K562 (cell line): Measurements from ENCODE around the gene NUDT12. TPM values are rescaled to one million over a fixed set of nuclear protein-coding genes. Genes with fewer than 3 reads are reported as not detected.
A peak's percentile ranks its signal among the peaks of the same experiment; 100 is the strongest.

Experiments used
- ATAC-seq: fragments of 200-7000 bp; cut with Tn5 transposase; 3 replicates; pipeline ENCODE4 v1.9.1; 2020; ENCODE audit warnings: moderate library complexity
- BruUV-seq: library from RNA; stranded (reverse); fragments of 400-500 nt; replicated peaks from 2 replicates; lab custom pipeline; 2021; lab: Mats Ljungman, UMichigan
- CTCF ChIA-PET: fragments of 300-600 bp; formaldehyde crosslinking; extraction: SDS; loops from one replicate; lab custom pipeline; 2021; ENCODE audit warnings: low intra/inter-chr PET ratio; lab: Yijun Ruan, JAX
- POLR2A ChIA-PET: fragments of 300-600, 350-650 bp; sonication (Branson Sonifier 250); formaldehyde crosslinking; extraction: SDS; loops from one replicate; lab custom pipeline; 2021; ENCODE audit warnings: antibody characterized with exemption, inconsistent platforms; lab: Yijun Ruan, JAX
- DNase-seq, 4 experiments: peaks; one replicate each; pipeline versions ENCODE4 v3.0.0 to v3.0.0-alpha.2; 2011 to 2018; ENCODE audit warnings: low spot score in 3 of 4, mixed read lengths in 3 of 4; ENCODE audit errors: extremely low read depth in 1 of 4
- FAIRE-seq: peaks from 2 replicates; lab custom pipeline; 2011; peaks lifted over from hg19 to GRCh38; lab: Jason Lieb, UNC
- H2AFZ ChIP-seq: 2 replicates; pipeline ENCODE4 v1.6.0; 2011; ENCODE audit warnings: low read depth, low read length, control low read depth, inconsistent platforms
- H3K27ac ChIP-seq: fragments of 200-600 bp; 3 replicates; pipeline ENCODE4 v1.8.0; 2011; ENCODE audit warnings: low read depth, mild to moderate bottlenecking, control low read depth, inconsistent platforms, low read length, moderate library complexity, mixed read lengths; ENCODE audit errors: extremely low read depth
- H3K27me3 ChIP-seq, 2 experiments: fragments of 300-600 bp in 1 of 2; 2 replicates in 1 of 2; 3 replicates in 1 of 2; pipeline versions ENCODE4 v1.6.0 to v1.8.0; 2011; ENCODE audit warnings: inconsistent platforms in 2 of 2, low read length in 2 of 2, mild to moderate bottlenecking in 1 of 2, mixed read lengths in 1 of 2, moderate library complexity in 1 of 2; ENCODE audit not compliant: control insufficient read depth in 2 of 2, insufficient read depth in 2 of 2
- H3K36me3 ChIP-seq: fragments of 300-600 bp; 3 replicates; pipeline ENCODE4 v1.8.0; 2011; ENCODE audit warnings: mild to moderate bottlenecking, low read length, inconsistent platforms; ENCODE audit not compliant: control insufficient read depth, insufficient read depth
- H3K4me1 ChIP-seq, 2 experiments: fragments of 200-600 bp in 1 of 2; replicated peaks in 1 of 2; 2 replicates in 1 of 2; 3 replicates in 1 of 2; pipeline versions ENCODE4 v1.5.1 to v1.8.0; 2011; ENCODE audit warnings: inconsistent platforms in 2 of 2, low read length in 2 of 2, mild to moderate bottlenecking in 1 of 2, mixed read lengths in 1 of 2, moderate library complexity in 1 of 2; ENCODE audit not compliant: control insufficient read depth in 2 of 2, insufficient read depth in 2 of 2
- H3K4me2 ChIP-seq: 2 replicates; pipeline ENCODE4 v1.6.1; 2011; ENCODE audit warnings: low read length, control low read depth, inconsistent platforms, mixed read lengths; ENCODE audit not compliant: insufficient read depth
- H3K4me3 ChIP-seq: fragments of 200-600 bp; sonication (generic), shearing (Covaris generic); 2 replicates; pipeline ENCODE4 v1.5.1; 2016; ENCODE audit warnings: control low read depth, inconsistent platforms
- H3K79me2 ChIP-seq: fragments of 200-600 bp; 3 replicates; pipeline ENCODE4 v1.8.0; 2011; ENCODE audit warnings: low read length, inconsistent platforms; ENCODE audit not compliant: control insufficient read depth, insufficient read depth
- H3K9ac ChIP-seq, 2 experiments: 2 replicates each; pipeline versions ENCODE4 v1.6.0 to v1.6.1; 2011; ENCODE audit warnings: low read depth in 2 of 2, low read length in 2 of 2, control low read depth in 1 of 2, inconsistent platforms in 1 of 2, mild to moderate bottlenecking in 1 of 2, mixed read lengths in 1 of 2; ENCODE audit not compliant: insufficient read depth in 1 of 2
- H3K9me1 ChIP-seq: one replicate; pipeline ENCODE4 v1.6.0; 2011; ENCODE audit warnings: inconsistent platforms, mild to moderate bottlenecking, low read length, moderate library complexity; ENCODE audit not compliant: control insufficient read depth, insufficient read depth
- H3K9me3 ChIP-seq: replicated peaks from 2 replicates; pipeline ENCODE4 v1.5.1; 2011; ENCODE audit warnings: low read depth, low read length, inconsistent platforms; ENCODE audit not compliant: control insufficient read depth, insufficient read depth
- H4K20me1 ChIP-seq: replicated peaks from 2 replicates; pipeline ENCODE4 v1.6.1; 2011; ENCODE audit warnings: low read length, inconsistent platforms, mixed read lengths; ENCODE audit not compliant: control insufficient read depth, insufficient read depth
- ATF1 ChIP-seq, 2 experiments: fragments of 450-650 bp in 1 of 2; IDR thresholded peaks; 2 replicates each; pipeline ENCODE4 v1.6.1; 2016; ENCODE audit warnings: missing compliant biosample characterization in 1 of 2, missing genetic modification characterization in 1 of 2
- ATF6 ChIP-seq: sonication (generic); formaldehyde crosslinking; IDR thresholded peaks from 2 replicates; pipeline ENCODE4 v1.4.0; 2020; ENCODE audit warnings: mild to moderate bottlenecking, missing genetic modification reagents
- CREM ChIP-seq: IDR thresholded peaks from 2 replicates; pipeline ENCODE4 v1.6.1; 2014; ENCODE audit warnings: antibody characterized with exemption, low read depth
- CSDE1 ChIP-seq, 2 experiments: fragments of 450-650 bp; IDR thresholded peaks; 2 replicates each; pipeline ENCODE4 v1.6.1; 2016; ENCODE audit warnings: mild to moderate bottlenecking in 1 of 2
- CTCF ChIP-seq, 3 experiments: IDR thresholded peaks in 2 of 3; conservative IDR thresholded peaks in 1 of 3; 2 replicates each; pipeline ENCODE4 v1.5.1; 2011 to 2012; ENCODE audit warnings: low read length in 3 of 3, mild to moderate bottlenecking in 3 of 3, control low read depth in 2 of 3, improper control_type of control experiment in 1 of 3, inconsistent platforms in 1 of 3, low read depth in 1 of 3, mixed read lengths in 1 of 3, moderate library complexity in 1 of 3; ENCODE audit not compliant: insufficient read depth in 2 of 3
- DNMT1 ChIP-seq: fragments of 450-650 bp; IDR thresholded peaks from 2 replicates; pipeline ENCODE4 v1.6.1; 2016; ENCODE audit warnings: antibody characterized with exemption, mild to moderate bottlenecking
- GTF2A2 ChIP-seq: IDR thresholded peaks from 2 replicates; pipeline ENCODE4 v1.6.1; 2016; ENCODE audit warnings: mild to moderate bottlenecking, missing genetic modification characterization, missing compliant biosample characterization
- NCOA4 ChIP-seq: fragments of 450-650 bp; IDR thresholded peaks from 2 replicates; pipeline ENCODE4 v1.6.1; 2018; ENCODE audit warnings: mild to moderate bottlenecking; ENCODE audit not compliant: partially characterized antibody
- NFE2 ChIP-seq: IDR thresholded peaks from 2 replicates; pipeline ENCODE4 v1.6.1; 2014; ENCODE audit warnings: antibody characterized with exemption, low read depth
- RREB1 ChIP-seq: fragments of 250-450 bp; sonication (Bioruptor Pico); IDR thresholded peaks from 2 replicates; pipeline ENCODE4 v1.4.0; 2020
- TCF3 ChIP-seq: sonication (generic); formaldehyde crosslinking; IDR thresholded peaks from 2 replicates; pipeline ENCODE4 v1.4.0; 2020; ENCODE audit warnings: mild to moderate bottlenecking, missing genetic modification reagents
- ZNF184 ChIP-seq: sonication (generic); formaldehyde crosslinking; IDR thresholded peaks from 2 replicates; pipeline ENCODE4 v1.5.0; 2020; ENCODE audit warnings: missing genetic modification reagents
- WGBS: fragments of 100-300 bp; shearing (Covaris generic); methylation state at CpG from one replicate; pipeline ENCODE4 v1.1.6; 2016; ENCODE audit warnings: low coverage, mixed read lengths; ENCODE audit not compliant: insufficient coverage; ENCODE audit errors: missing lambda C conversion rate; 5-methylcytosine and 5-hydroxymethylcytosine counted together
- in situ Hi-C: fragments of 300-500 bp; cut with MboI; formaldehyde crosslinking; loops from 4 replicates; pipeline ENCODE4 v1.15.0; 2018; ENCODE audit warnings: inconsistent platforms, mixed read lengths
- intact Hi-C: fragments of 100-400 bp; cut with micrococcal nuclease; formaldehyde crosslinking; loops from 2 replicates; pipeline ENCODE4 v1.14.2; 2022
- polyA plus RNA-seq, 8 experiments: library from polyadenylated mRNA; depleted of rRNA in 4 of 8; stranded (reverse) in 5 of 8; unstranded in 3 of 8; fragments of >200 nt; fragmentation: Nextera tagmentation in 2 of 8; fragmentation: Illumina TruSeq in 1 of 8; extraction: Ambion mirVana in 2 of 8; extraction: Trizol in 1 of 8; gene quantifications; 2 replicates each; pipeline versions ENCODE4 v1.2.1 to v1.2.3, GENCODE V29; 2011 to 2014; ENCODE audit warnings: inconsistent platforms in 1 of 8, missing spikeins in 1 of 8
- total RNA-seq, 7 experiments: library from RNA; depleted of rRNA in 6 of 7; stranded (reverse); fragments of >200 nt in 6 of 7; fragmentation: Illumina TruSeq in 2 of 7; extraction: Trizol in 2 of 7; gene quantifications; 2 replicates each; pipeline versions ENCODE4 v1.2.1 to v1.2.3, GENCODE V29; 2011 to 2021; ENCODE audit warnings: low replicate concordance in 1 of 7

NUDT12 gene
- total and polyA plus RNA-seq, 9 of the 15 experiments (the other 6 are each of a cell fraction or from before 2014, with no cell fraction given): 10.9 to 27.2 (median 18.5) TPM

GRCh38 chr5:103582364-103582763 lies 19.8 kb upstream of the NUDT12 start (continued):
- no peak for TF ChIP-seq ZNF184
- no peak for TF ChIP-seq GTF2A2
- TF ChIP-seq ATF1 (CRISPR knock-in tag; IDR thresholded peaks at IDR 0.05): no peak
- TF ChIP-seq ATF1 (tag; IDR thresholded peaks at IDR 0.05): 0 out of 2 replicates have a peak, but pooled peaks have one; percentile 17
- TF ChIP-seq TCF3 (CRISPR knock-in tag): no peak
- 0 out of 2 replicates have a peak, but pooled peaks have one; percentile 24 for TF ChIP-seq CREM
- TF ChIP-seq CTCF (IDR thresholded peaks at IDR 0.05 in 2 of 3, conservative IDR thresholded peaks at IDR 0.05 in 1 of 3; ENCODE audit: insufficient read depth in 2 of 3, low read depth in 1 of 3, low read length in 3 of 3): peak; percentile 33 to 71 (median 56); a peak in 4 of 6 replicates
- TF ChIP-seq CSDE1 (IDR thresholded peaks at IDR 0.05): no peak

- Histone ChIP-seq H4K20me1 (no peaks in the 10 kb centered on the region), H3K9me1 (no peaks in the 10 kb centered on the region), H3K4me1 (no peaks in the 10 kb centered on the region), H2AFZ (no peak overlapping the region), H3K79me2 (no peaks in the 10 kb centered on the region), H3K9ac (no peak overlapping the region), H3K4me3 (no peak overlapping the region), H3K9me3 (no peaks in the 10 kb centered on the region), H3K27ac (no peak overlapping the region), H3K4me2 (no peak overlapping the region), H3K36me3 (no peaks in the 10 kb centered on the region), H3K27me3 (peaks cover 8 to 20% of the 10 kb centered on the region in 2 experiments; a peak in 4 of 5 replicates)
- WGBS: 0% methylated on average over 3 of the region's 3 CpGs
- no TSS peak for BruUV-seq
- in situ Hi-C loops: no loop called here
- no peak for FAIRE-seq
- DNase-seq: no peak
- ChIA-PET CTCF (no interaction called here), POLR2A (no interaction called here)
- intact Hi-C loops: no loop called here
- TF ChIP-seq NCOA4: no peak
- TF ChIP-seq RREB1 (CRISPR knock-in tag): no peak
- TF ChIP-seq ATF6 (CRISPR knock-in tag): no peak
- TF ChIP-seq NFE2: no peak
- no peak for TF ChIP-seq DNMT1
- no peak for ATAC-seq
Observed at GRCh38 chr5:103573411-103573810, 10.8 kb upstream of the NUDT12 start.
